ENCODE results near the gene STT3A. TPM values are rescaled to one million over a fixed set of nuclear protein-coding genes. Genes with fewer than 3 reads are reported as not detected.

The STT3A gene
- total and polyA plus RNA-seq, 12 donors = 19.5 to 83.9 (median 58.5) TPM

DNA sequence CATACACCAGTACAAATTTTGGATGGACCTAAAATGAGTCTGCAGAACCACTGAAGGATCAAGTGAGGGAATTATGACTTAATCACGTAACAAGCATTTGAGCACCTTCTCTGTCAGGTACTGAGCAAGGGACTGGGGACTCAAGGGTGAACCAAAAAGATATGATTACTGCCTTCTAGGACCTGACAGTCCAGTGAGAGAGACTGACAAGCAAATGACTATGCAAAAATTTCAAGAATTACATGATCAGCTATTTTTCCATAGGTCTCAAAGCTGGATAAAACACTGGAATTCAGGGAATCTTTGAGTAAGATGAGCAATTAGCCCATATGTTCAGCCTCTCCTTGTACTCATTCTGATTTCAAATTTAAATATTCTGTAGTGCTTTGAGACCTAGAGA is 5.2 kb upstream of the STT3A start:
- ATAC-seq = no peak
- Histone ChIP-seq H3K4me1 (peaks cover 0 to 12% (median 6%) of the 10 kb centered on the region in 9 donors), H3K36me3 (peaks cover 0 to 32% (median 14%) of the 10 kb centered on the region in 9 donors), H3K4me3 (no peak overlapping the region), H3K9me3 (no peaks in the 10 kb centered on the region), H3K27ac (no peak overlapping the region), H3K27me3 (no peaks in the 10 kb centered on the region)
- DNase-seq = no peak
- intact Hi-C loops (cut with DNase I) = no loop called here
- no peak for TF ChIP-seq CTCF (IDR thresholded peaks at IDR 0.05)
- WGBS, 2 donors = 94 to 96% methylated on average over 1 of the region's 1 CpG

DNA sequence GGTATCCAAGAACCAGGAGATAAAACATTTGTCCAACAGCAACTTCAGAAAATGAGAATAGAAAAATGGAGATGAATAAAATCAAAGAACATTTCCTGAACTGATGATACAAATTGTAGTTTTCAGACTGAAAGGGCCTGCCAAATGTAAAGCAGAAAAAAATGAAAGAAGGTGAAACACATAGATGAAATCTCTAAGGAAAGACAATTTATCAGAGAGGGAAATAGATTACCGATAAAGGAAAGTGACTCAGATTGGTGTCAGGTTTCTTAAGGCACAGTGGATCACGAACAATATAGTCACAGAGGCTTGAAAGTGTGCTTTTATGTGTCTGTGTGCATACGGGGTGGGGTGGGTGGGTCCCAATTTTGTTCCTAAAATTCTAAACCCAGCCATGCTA is 4.1 kb upstream of the STT3A start:
- Histone ChIP-seq H3K27ac (no peak overlapping the region), H3K27me3 (no peaks in the 10 kb centered on the region), H3K4me1 (peaks cover 0 to 16% (median 11%) of the 10 kb centered on the region in 9 donors), H3K4me3 (no peak overlapping the region), H3K36me3 (peaks cover 0 to 22% (median 5%) of the 10 kb centered on the region in 9 donors), H3K9me3 (no peaks in the 10 kb centered on the region)
- no peak for ATAC-seq
- intact Hi-C loops (cut with DNase I) = no loop called here
- no peak for DNase-seq
- 51 to 58% methylated on average over 3 of the region's 3 CpGs for WGBS, 2 donors
- TF ChIP-seq CTCF (IDR thresholded peaks at IDR 0.05) = no peak

DNA sequence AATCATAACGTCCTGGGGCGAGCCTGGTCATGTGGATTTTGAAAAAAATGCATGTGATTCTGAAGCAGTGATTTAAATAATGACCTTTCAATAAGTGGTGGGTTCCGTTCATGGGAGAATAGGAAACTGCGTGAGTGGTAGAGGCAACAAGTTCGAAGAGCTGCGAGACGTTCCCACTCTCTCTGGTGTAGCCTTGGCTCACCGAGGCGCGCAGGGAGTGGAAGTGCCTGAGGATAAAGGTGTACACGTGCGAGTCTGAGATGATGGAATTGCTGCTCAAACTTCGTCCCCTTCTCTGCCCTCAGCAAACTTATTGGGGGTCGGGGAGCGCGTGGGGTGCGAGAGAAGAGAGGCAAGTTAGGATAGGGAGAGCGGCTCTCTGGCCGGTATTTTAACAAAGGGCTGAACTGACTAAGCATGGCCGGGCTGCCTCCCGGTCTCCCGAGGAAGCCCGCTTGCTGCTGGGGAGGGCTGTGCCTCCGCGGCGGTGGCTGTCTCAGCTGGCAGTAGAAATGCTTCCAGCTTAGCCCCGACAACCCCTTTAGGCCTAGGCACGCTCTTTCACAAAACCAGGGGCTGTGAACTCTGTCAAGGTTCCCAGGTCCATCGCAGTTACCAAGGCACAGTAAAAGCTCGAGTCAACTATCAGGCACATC is 875 bp upstream of the STT3A start:
- H3K4me1 ChIP-seq = peaks cover 4 to 38% (median 31%) of the 10 kb centered on the region in 9 donors
- H3K27me3 ChIP-seq = no peaks in the 10 kb centered on the region
- peak overlapping the region; percentile 83 to 97 (median 94) for H3K27ac ChIP-seq
- 1 to 2% methylated on average over 30 of the region's 30 CpGs for WGBS, 2 donors
- H3K4me3 ChIP-seq = peak overlapping the region; percentile 59 to 82 (median 72)
- H3K36me3 ChIP-seq = peaks cover 0 to 12% (median 4%) of the 10 kb centered on the region in 9 donors
- TF ChIP-seq CTCF (IDR thresholded peaks at IDR 0.05) = no peak
- peak; percentile 4 to 53 (median 32) for ATAC-seq
- peak; percentile 9 to 21 for DNase-seq
- H3K9me3 ChIP-seq = no peaks in the 10 kb centered on the region
- intact Hi-C loops (cut with DNase I) = loop anchor here in 2 of 10 donors (1.0 to 10.0 kb wide), 4 partner anchors 21 to 637 kb away; partner anchors contain the start of genes CCDC15 (in 1 of the 2), CHEK1 (in 1 of the 2) and EI24 (in 1 of the 2)

GRCh38 chr11:125593114-125593820 is 615 bp downstream of the STT3A start:
- WGBS, 2 donors = 0 to 2% methylated on average over 18 of the region's 18 CpGs
- intact Hi-C loops (cut with DNase I) = loop anchor here in 2 of 10 donors (2.0 to 10.0 kb wide), 3 partner anchors 22 to 638 kb away; partner anchors contain the start of genes CCDC15 (in 1 of the 2) and CHEK1 (in 1 of the 2)
- H3K27ac ChIP-seq = peak overlapping the region in 9 of 10 donors; percentile 47 to 97 (median 84)

More at GRCh38 chr11:125593114-125593820, 615 bp downstream of the STT3A start:
- H3K9me3 ChIP-seq = no peaks in the 10 kb centered on the region
- DNase-seq (no peak), ATAC-seq (peak in 3 of 8 donors; percentile 1 to 14 (median 11))
- peak overlapping the region; percentile 56 to 82 (median 72) for H3K4me3 ChIP-seq
- H3K27me3 ChIP-seq = no peaks in the 10 kb centered on the region
- H3K36me3 ChIP-seq = peaks cover 0 to 27% (median 14%) of the 10 kb centered on the region in 9 donors
- peaks cover 4 to 38% (median 31%) of the 10 kb centered on the region in 9 donors for H3K4me1 ChIP-seq
- TF ChIP-seq CTCF (IDR thresholded peaks at IDR 0.05) = no peak

Measured in heart right ventricle (tissue), 16 donors.